Activated CD4-positive, alpha-beta T cell treated with anti-CD3 and anti-CD28 coated beads, Interleukin-2, amount 10 ng/mL, durations not matched to agents 7 days and 5 days (primary cell): ENCODE data around the gene MTHFD1L. TPM values are rescaled to one million over a fixed set of nuclear protein-coding genes. Genes with fewer than 3 reads are reported as not detected.

ENCODE experiments used
- CTCF ChIA-PET: fragments of 350-600 bp; sonication (Branson Sonifier 250); formaldehyde crosslinking; loops from one replicate; lab custom pipeline; 2021; ENCODE audit warnings: antibody characterized with exemption; lab: Charles Lee
- POLR2A ChIA-PET: fragments of 350-600 bp; sonication (Branson Sonifier 250); formaldehyde crosslinking; loops from one replicate; lab custom pipeline; 2021; ENCODE audit warnings: antibody characterized with exemption; lab: Charles Lee
- DNase-seq: peaks from one replicate; pipeline ENCODE4 v3.0.0-alpha.2; 2020
- H3K27ac Mint-ChIP-seq: one replicate; pipeline ENCODE4 v1.8.0; 2021; ENCODE audit warnings: mild to moderate bottlenecking, moderate library complexity, mixed read lengths
- H3K27me3 Mint-ChIP-seq: one replicate; pipeline ENCODE4 v1.8.0; 2021; ENCODE audit warnings: mixed read lengths
- H3K36me3 Mint-ChIP-seq: one replicate; pipeline ENCODE4 v1.8.0; 2021; ENCODE audit warnings: low read depth, mixed read lengths
- H3K4me1 Mint-ChIP-seq: one replicate; pipeline ENCODE4 v1.8.0; 2021; ENCODE audit warnings: mixed read lengths
- H3K4me3 Mint-ChIP-seq: one replicate; pipeline ENCODE4 v1.8.0; 2021; ENCODE audit warnings: mild to moderate bottlenecking, moderate library complexity, mixed read lengths
- H3K9me3 Mint-ChIP-seq: one replicate; pipeline ENCODE4 v1.8.0; 2021; ENCODE audit warnings: mixed read lengths
- total RNA-seq, 2 experiments: library from RNA; stranded (reverse); gene quantifications; one replicate each; pipeline ENCODE4 v1.2.3, GENCODE V29; 2021

The MTHFD1L gene
- total RNA-seq, 2 experiments from 2014 or later = 34.9 to 40.6 TPM

DNA sequence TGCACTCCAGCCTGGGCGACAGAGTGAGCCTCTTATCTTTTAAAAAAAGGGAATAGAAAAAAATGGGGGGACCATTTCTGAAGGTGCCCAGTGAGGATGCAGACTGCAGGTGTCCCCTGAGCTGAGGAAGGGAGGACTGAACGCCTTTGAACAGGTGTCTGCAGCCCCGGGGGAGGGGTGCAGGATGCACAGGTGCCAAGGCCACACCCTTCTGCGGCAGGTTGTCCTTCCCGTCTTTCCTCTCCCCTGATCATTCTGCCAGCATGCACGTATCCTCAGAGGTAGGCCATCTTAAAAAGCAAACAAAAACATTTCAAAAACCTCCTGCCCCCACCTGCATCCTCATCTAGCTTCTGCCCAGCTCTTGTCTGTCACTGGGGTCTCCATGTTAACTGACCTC, 101.3 kb downstream of the MTHFD1L start:
- H3K27me3 Mint-ChIP-seq = no peaks in the 10 kb centered on the region
- peaks cover 13% of the 10 kb centered on the region for H3K36me3 Mint-ChIP-seq
- DNase-seq = no peak
- no peaks in the 10 kb centered on the region for H3K9me3 Mint-ChIP-seq
- ChIA-PET CTCF (interaction anchor here (0.7 kb wide), 1 partner anchor 75 kb away, joined by 4 read pairs; no protein-coding TSS in a partner anchor), POLR2A (no interaction called here)
- no peak overlapping the region for H3K27ac Mint-ChIP-seq
- H3K4me3 Mint-ChIP-seq = no peak overlapping the region
- H3K4me1 Mint-ChIP-seq = peaks cover 5% of the 10 kb centered on the region

DNA sequence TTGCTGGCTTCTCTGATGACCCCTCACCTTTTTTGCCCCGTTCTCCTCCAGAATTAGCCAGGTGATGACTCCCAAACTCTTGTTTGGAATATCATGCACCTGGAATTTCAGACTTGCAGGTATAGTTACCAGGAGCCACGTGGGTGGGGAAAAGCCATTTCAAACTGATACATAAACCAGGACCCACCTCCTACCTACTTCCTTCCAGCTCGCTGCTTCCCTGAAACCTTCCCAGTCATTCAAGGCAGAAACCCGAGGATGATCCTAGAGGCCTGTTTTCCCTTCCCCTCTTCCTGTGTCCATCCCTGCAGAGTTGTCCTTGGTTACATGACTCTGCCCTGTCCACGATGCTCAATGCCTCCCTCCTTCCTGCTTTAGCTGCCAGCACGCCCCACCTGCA, 101.9 kb downstream of the MTHFD1L start:
- H3K4me1 Mint-ChIP-seq = peaks cover 5% of the 10 kb centered on the region
- no peaks in the 10 kb centered on the region for H3K27me3 Mint-ChIP-seq
- ChIA-PET POLR2A (interaction anchor here (0.6 kb wide), 1 partner anchor 306 kb away, joined by 3 read pairs; no protein-coding TSS in a partner anchor), CTCF (interaction anchor here (0.7 kb wide), 1 partner anchor 76 kb away, joined by 4 read pairs; no protein-coding TSS in a partner anchor)
- H3K27ac Mint-ChIP-seq = no peak overlapping the region
- peaks cover 16% of the 10 kb centered on the region for H3K36me3 Mint-ChIP-seq
- H3K4me3 Mint-ChIP-seq = no peak overlapping the region
- no peak for DNase-seq
- H3K9me3 Mint-ChIP-seq = no peaks in the 10 kb centered on the region

DNA sequence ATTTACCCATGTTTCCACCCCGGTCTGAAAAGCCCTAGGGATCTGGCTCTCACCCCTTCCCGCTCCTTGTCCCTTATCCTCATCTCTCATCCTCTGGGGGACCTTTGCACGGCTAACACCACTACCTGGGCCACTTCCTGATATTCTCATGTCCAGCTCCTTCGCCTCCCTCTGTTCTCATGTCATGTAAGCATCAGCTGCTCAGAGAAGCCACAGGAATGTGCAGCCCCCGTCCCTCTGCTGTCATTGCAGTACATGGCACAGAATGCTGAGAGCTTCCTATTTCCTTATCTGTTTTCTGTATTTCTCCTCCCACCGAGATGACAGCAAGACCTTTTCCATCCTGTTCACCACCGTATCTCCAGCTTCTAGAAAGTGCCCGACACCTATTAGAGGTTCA, 102.4 kb downstream of the MTHFD1L start:
- H3K4me1 Mint-ChIP-seq = peaks cover 5% of the 10 kb centered on the region
- ChIA-PET POLR2A (interaction anchor here (0.6 kb wide), 1 partner anchor 306 kb away, joined by 3 read pairs; no protein-coding TSS in a partner anchor), CTCF (no interaction called here)
- no peak overlapping the region for H3K27ac Mint-ChIP-seq
- no peak overlapping the region for H3K4me3 Mint-ChIP-seq
- H3K27me3 Mint-ChIP-seq = no peaks in the 10 kb centered on the region
- no peak for DNase-seq
- H3K36me3 Mint-ChIP-seq = peaks cover 21% of the 10 kb centered on the region
- H3K9me3 Mint-ChIP-seq = no peaks in the 10 kb centered on the region

DNA sequence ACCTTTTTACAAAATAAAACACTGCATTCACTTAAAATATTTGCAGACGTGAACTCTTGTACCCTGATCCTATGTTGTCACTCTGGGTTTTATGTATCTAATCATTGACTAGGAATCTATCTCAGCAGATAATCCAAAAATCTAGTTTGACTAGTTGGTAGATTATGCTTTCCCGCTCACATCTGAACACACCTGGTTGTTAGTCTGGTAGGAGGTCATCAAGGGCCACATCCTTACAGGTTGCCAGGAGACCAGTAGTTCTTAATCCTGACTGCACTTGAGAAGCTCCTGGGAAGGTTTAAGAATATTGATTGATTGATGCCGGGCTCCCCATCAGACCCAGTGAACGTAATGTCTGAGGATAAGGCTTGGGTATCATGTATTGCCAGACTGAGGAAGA, 104.4 kb downstream of the MTHFD1L start:
- Mint-ChIP-seq H3K27me3 (no peaks in the 10 kb centered on the region), H3K36me3 (peaks cover 35% of the 10 kb centered on the region), H3K4me3 (no peak overlapping the region), H3K4me1 (peaks cover 5% of the 10 kb centered on the region), H3K9me3 (peaks cover 2% of the 10 kb centered on the region), H3K27ac (no peak overlapping the region)
- DNase-seq = no peak
- POLR2A ChIA-PET = no interaction called here
- CTCF ChIA-PET = interaction anchor here (1.1 kb wide), 1 partner anchor 27 kb away, joined by 3 read pairs; no protein-coding TSS in a partner anchor

DNA sequence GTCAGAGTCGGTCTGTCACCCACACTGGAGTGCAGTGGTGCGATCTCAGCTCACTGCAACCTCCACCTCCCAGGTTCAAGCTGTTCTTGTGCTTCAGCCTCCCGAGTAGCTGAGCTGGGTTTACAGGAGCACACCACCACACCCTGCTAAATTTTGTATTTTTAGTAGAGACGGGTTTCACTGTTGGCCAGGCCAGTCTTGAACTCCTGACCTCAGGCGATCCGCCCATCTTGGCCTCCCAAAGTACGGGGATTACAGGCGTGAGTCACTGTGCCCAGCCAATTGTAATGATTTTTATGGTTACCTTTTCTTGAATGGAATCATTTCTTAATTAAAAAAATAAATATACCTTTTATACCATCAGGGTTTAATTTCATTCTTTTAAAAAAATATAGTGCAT, 105.7 kb downstream of the MTHFD1L start:
- ChIA-PET CTCF (no interaction called here), POLR2A (no interaction called here)
- no peaks in the 10 kb centered on the region for H3K4me1 Mint-ChIP-seq
- peaks cover 28% of the 10 kb centered on the region for H3K36me3 Mint-ChIP-seq
- no peak overlapping the region for H3K27ac Mint-ChIP-seq
- H3K4me3 Mint-ChIP-seq = no peak overlapping the region
- H3K27me3 Mint-ChIP-seq = no peaks in the 10 kb centered on the region
- peaks cover 2% of the 10 kb centered on the region for H3K9me3 Mint-ChIP-seq
- no peak for DNase-seq

DNA sequence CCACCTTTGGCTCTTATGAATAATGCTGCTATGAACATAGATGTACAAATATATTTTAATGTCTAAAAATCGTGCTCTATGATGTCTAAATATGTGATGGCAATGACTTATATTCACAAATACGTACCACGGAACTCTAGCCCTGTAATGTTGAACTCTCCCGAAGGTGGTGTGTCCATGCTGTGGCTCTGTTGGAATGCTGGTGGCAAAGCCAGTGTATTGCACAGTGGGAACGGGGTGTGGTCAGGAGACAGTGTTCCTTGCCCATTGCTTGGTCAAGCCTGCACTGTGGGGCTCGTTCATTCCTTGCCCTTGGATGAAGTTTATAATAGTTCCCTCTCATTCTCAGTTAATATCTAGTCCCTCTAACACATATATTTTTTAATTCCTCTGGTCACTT, 109.6 kb downstream of the MTHFD1L start:
- CTCF ChIA-PET = interaction anchor here (0.7 to 1.7 kb wide), 2 partner anchors 12 to 731 kb away, joined by 3 to 4 read pairs; no protein-coding TSS in a partner anchor
- POLR2A ChIA-PET = no interaction called here
- peaks cover 26% of the 10 kb centered on the region for H3K36me3 Mint-ChIP-seq

DNA sequence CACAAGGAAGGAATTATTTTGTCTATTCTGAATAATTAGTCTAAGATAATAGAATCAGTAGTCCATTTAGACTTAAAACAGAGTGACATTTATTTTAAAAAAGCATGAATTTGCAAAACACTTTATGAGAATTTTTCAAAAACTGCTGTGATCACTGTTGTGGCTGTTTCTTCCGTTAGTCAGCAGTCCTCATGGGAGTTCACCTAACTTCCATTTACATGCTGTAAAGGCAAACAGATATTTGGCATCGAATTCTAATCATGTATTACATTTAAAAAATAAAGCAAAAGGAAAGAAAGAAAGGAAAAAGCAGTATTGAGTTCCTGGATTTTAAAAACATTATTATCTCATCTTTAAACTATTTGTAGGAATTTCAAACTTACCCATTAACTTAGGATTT, 111.8 kb downstream of the MTHFD1L start:
- no peak for DNase-seq
- Mint-ChIP-seq H3K4me1 (no peaks in the 10 kb centered on the region), H3K27ac (no peak overlapping the region), H3K36me3 (peaks cover 22% of the 10 kb centered on the region), H3K9me3 (peaks cover 2% of the 10 kb centered on the region), H3K27me3 (no peaks in the 10 kb centered on the region), H3K4me3 (no peak overlapping the region)
- ChIA-PET POLR2A (no interaction called here), CTCF (no interaction called here)

More for the DNA sequence above, 109.6 kb downstream of the MTHFD1L start:
- Mint-ChIP-seq H3K27me3 (no peaks in the 10 kb centered on the region), H3K9me3 (peaks cover 2% of the 10 kb centered on the region), H3K27ac (no peak overlapping the region), H3K4me1 (no peaks in the 10 kb centered on the region), H3K4me3 (no peak overlapping the region)
- no peak for DNase-seq

DNA sequence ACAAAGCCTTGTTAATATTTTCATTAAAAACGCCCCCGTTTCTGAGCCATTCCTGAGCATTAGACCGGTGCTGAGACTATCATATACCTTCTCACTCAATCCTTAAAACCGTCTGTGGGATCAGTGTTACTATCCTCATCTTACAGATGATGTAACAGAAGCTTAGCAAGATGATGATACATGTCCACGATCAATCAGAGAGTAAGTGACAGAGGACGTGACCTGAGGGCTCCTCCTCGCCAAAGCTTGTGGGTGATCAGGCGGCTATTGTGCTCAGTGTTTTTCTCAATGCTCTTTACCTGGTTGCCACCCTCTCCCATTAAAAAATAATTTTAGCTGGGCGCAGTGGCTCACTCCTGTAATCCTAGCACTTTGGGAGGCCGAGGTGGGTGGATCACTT, 113.1 kb downstream of the MTHFD1L start:
- DNase-seq = no peak
- Mint-ChIP-seq H3K4me3 (no peak overlapping the region), H3K27me3 (no peaks in the 10 kb centered on the region), H3K27ac (no peak overlapping the region), H3K9me3 (peaks cover 2% of the 10 kb centered on the region), H3K36me3 (peaks cover 17% of the 10 kb centered on the region), H3K4me1 (no peaks in the 10 kb centered on the region)
- CTCF ChIA-PET = no interaction called here
- POLR2A ChIA-PET = no interaction called here

DNA sequence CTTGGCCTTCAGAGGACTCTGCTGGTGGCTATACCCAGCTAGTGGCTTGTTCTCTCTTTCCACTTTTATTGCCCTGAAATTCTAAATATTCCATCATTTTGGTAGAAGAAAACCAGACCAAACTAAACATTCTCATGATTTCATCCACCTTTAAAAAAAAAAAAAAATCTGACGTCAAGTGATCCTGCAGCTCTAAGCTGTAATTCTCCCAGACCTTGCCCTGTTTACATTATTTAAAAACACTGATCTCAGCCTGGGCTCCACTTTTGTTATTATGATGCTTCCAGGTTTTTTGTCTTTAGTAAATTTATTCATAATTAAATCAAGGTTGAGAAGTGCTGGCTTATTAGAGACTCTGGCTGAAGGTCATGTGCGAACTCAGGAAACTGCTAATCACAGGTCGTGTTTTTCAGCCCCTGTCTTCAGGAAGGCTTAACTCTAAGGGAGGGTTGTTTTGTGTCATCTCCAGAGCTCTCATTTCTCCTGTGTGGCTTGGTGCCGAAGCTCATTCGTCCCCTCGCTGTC, 114.4 kb downstream of the MTHFD1L start:
- H3K4me1 Mint-ChIP-seq = no peaks in the 10 kb centered on the region
- H3K36me3 Mint-ChIP-seq = peaks cover 13% of the 10 kb centered on the region
- H3K27ac Mint-ChIP-seq = no peak overlapping the region
- H3K9me3 Mint-ChIP-seq = no peaks in the 10 kb centered on the region
- ChIA-PET POLR2A (no interaction called here), CTCF (interaction anchor here (0.9 to 1.7 kb wide), 2 partner anchors 9 to 29 kb away, joined by 3 read pairs; no protein-coding TSS in a partner anchor)
- no peak for DNase-seq
- H3K4me3 Mint-ChIP-seq = no peak overlapping the region
- H3K27me3 Mint-ChIP-seq = no peaks in the 10 kb centered on the region

DNA sequence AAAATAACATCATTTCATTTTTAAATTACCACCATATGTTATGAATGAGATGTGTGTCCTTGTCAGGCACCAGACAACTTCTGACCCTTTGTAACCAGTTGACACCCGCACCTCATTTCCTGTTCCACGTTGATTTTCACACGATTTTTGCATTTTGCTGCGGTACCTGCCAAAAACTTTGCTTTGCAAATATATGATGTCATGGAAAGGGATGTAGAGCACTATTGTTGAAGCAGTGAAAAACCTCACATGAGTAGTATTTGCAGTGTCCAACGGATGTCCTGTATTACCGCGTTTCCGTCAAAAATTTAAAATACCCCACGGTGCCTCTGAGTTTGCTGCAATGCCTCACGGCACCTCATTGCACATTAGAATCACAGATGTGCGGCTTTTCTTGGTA, 115.6 kb downstream of the MTHFD1L start:
- H3K27me3 Mint-ChIP-seq = no peaks in the 10 kb centered on the region
- H3K4me3 Mint-ChIP-seq = no peak overlapping the region
- H3K36me3 Mint-ChIP-seq = peaks cover 13% of the 10 kb centered on the region
- no peak for DNase-seq
- ChIA-PET POLR2A (interaction anchor here (0.5 kb wide), 1 partner anchor 59 kb away, joined by 3 read pairs; no protein-coding TSS in a partner anchor), CTCF (no interaction called here)
- no peak overlapping the region for H3K27ac Mint-ChIP-seq
- H3K9me3 Mint-ChIP-seq = no peaks in the 10 kb centered on the region
- H3K4me1 Mint-ChIP-seq = peaks cover 2% of the 10 kb centered on the region

DNA sequence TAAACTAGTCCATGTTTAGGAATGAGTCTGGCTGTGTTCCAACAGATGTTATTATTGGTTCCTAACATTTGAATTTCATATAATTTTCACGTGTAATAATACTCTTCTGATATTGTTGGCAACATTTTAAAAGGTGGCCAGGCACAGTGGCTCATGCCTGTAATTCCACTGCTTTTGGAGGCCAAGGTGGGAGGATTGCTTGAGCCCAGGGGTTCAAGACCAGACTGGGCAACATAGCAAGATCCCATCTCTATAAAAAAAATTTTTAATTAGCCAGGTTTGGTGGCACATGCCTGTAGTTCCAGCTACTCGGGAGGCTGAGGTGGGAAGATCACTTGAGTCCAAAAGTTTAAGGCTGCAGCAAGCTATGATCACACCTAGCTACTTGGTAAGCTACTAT, 116.2 kb downstream of the MTHFD1L start:
- ChIA-PET POLR2A (no interaction called here), CTCF (no interaction called here)
- no peak for DNase-seq
- no peak overlapping the region for H3K27ac Mint-ChIP-seq
- H3K4me3 Mint-ChIP-seq = no peak overlapping the region
- H3K4me1 Mint-ChIP-seq = peaks cover 2% of the 10 kb centered on the region
- no peaks in the 10 kb centered on the region for H3K27me3 Mint-ChIP-seq
- H3K9me3 Mint-ChIP-seq = no peaks in the 10 kb centered on the region
- H3K36me3 Mint-ChIP-seq = peaks cover 13% of the 10 kb centered on the region

DNA sequence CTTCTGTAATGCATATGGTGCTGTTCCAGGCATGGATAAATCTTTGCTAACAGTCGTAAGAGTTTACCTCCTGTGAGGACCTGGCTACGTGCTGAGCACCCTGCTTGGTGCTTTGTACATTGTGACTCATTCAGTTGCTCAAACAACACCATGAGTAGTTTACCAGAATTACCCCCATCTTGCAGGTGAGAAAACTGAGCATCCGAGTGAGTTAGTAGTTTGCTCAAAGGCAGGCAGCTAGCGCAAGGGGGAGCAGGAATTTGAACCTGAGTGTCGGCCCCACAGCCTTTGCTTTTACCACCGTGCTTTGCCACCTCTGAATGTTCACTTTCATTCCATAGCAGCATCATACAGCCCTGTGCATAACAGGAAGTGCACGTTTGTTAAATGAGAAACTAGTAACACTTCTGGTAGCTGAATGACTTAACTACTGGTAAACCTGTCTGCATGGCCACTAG, 121.9 kb downstream of the MTHFD1L start:
- peak overlapping the region; percentile 49 for H3K4me3 Mint-ChIP-seq
- POLR2A ChIA-PET = no interaction called here
- peak; percentile 51 for DNase-seq
- peak overlapping the region; percentile 99 for H3K27ac Mint-ChIP-seq
- H3K36me3 Mint-ChIP-seq = peaks cover 18% of the 10 kb centered on the region
- peaks cover 17% of the 10 kb centered on the region for H3K4me1 Mint-ChIP-seq
- CTCF ChIA-PET = interaction anchor here (1.4 to 1.9 kb wide), 6 partner anchors 12 to 337 kb away, joined by 3 to 9 read pairs (median 4); no protein-coding TSS in a partner anchor
- no peaks in the 10 kb centered on the region for H3K27me3 Mint-ChIP-seq
- no peaks in the 10 kb centered on the region for H3K9me3 Mint-ChIP-seq

DNA sequence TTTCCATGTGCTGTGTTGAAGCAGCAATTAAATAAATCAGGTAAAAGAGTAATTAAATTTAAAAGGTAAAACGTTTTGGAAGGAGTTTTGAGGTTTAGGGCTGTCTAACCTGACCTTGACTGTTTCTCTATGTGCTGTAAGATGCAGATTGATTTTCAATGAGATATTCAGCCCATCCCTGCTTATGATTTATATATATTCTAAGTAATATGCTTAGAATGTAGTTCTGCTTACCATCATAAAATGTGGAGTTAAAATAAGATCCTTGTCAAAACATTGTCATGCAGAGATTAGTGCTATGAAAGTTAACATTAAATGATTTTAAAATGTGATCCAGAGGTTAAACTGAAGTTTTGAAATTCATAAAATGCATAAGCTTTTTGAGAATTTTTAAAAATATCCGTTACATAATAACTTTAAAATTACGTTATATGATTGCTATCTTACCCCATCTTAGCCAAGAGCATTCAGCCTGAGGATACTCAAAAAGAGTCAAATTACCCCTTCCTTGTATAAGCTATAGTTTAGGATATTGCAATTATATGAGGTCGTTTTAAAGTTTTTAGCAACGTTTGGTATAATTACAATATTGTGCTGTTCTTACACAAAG, 122.5 kb downstream of the MTHFD1L start:
- peaks cover 17% of the 10 kb centered on the region for H3K4me1 Mint-ChIP-seq
- CTCF ChIA-PET = interaction anchor here (0.8 to 1.9 kb wide), 8 partner anchors 8 to 337 kb away, joined by 3 to 9 read pairs (median 3); no protein-coding TSS in a partner anchor
- H3K4me3 Mint-ChIP-seq = no peak overlapping the region
- no peak for DNase-seq
- H3K27ac Mint-ChIP-seq = peak overlapping the region; percentile 99
- H3K27me3 Mint-ChIP-seq = no peaks in the 10 kb centered on the region
- H3K36me3 Mint-ChIP-seq = peaks cover 22% of the 10 kb centered on the region
- no peaks in the 10 kb centered on the region for H3K9me3 Mint-ChIP-seq
- POLR2A ChIA-PET = no interaction called here
